HepG2 (cell line): ENCODE measurements around the gene VPS18.

ENCODE experiments used
- EHMT2 ChIP-seq: fragments of 200-600 bp; sonication (generic); IDR thresholded peaks from 2 replicates; pipeline ENCODE4 v1.7.0; 2017; ENCODE audit warnings: antibody characterized with exemption, low read depth, low read length, borderline replicate concordance
- EZH2 ChIP-seq: conservative IDR thresholded peaks from 2 replicates; pipeline ENCODE4 v1.6.1; 2012; ENCODE audit warnings: mild to moderate bottlenecking, low read depth, low read length, moderate library complexity
- HNRNPH1 ChIP-seq: fragments of 200-400 bp; formaldehyde crosslinking; optimal IDR thresholded peaks from 2 replicates; pipeline ENCODE3; 2017; ENCODE audit warnings: mild to moderate bottlenecking, low read depth, low read length
- JUND ChIP-seq: sonication (generic); formaldehyde crosslinking; IDR thresholded peaks from 2 replicates; pipeline ENCODE4 v1.8.0; 2022; ENCODE audit warnings: mild to moderate bottlenecking, missing genetic modification reagents
- POLR2A ChIP-seq, 2 experiments: IDR thresholded peaks; 2 replicates each; pipeline ENCODE4 v1.6.1; 2011; ENCODE audit warnings: low read depth in 2 of 2, low read length in 2 of 2, mild to moderate bottlenecking in 1 of 2, moderate library complexity in 1 of 2; ENCODE audit not compliant: insufficient read depth in 1 of 2
- RAD21 ChIP-seq: fragments of 450-650 bp; formaldehyde crosslinking; IDR thresholded peaks from 2 replicates; pipeline ENCODE4 v1.5.0; 2020; ENCODE audit warnings: mild to moderate bottlenecking
- SMAD9 ChIP-seq: sonication (generic); formaldehyde crosslinking; IDR thresholded peaks from 2 replicates; pipeline ENCODE4 v1.5.1; 2020; ENCODE audit warnings: mild to moderate bottlenecking, missing genetic modification reagents
- YEATS4 ChIP-seq: sonication (generic); formaldehyde crosslinking; IDR thresholded peaks from 2 replicates; pipeline ENCODE4 v1.4.0; 2020; ENCODE audit warnings: missing genetic modification reagents, borderline replicate concordance
- ZBTB20 ChIP-seq: sonication (generic); formaldehyde crosslinking; IDR thresholded peaks from 2 replicates; pipeline ENCODE4 v1.8.1; 2023; ENCODE audit warnings: missing genetic modification reagents, low read depth, mild to moderate bottlenecking, borderline replicate concordance
- ZNF260 ChIP-seq: sonication (generic); formaldehyde crosslinking; IDR thresholded peaks from 2 replicates; pipeline ENCODE4 v1.4.0; 2020; ENCODE audit warnings: missing genetic modification reagents, low read depth, mild to moderate bottlenecking, borderline replicate concordance
- TF ChIP-seq, protein P1 (sequence below): sonication (generic); formaldehyde crosslinking; conservative IDR thresholded peaks from 2 replicates; pipeline ENCODE4 v1.4.0; 2020; ENCODE audit warnings: missing genetic modification reagents
- TF ChIP-seq, protein P2 (sequence below): sonication (generic); formaldehyde crosslinking; conservative IDR thresholded peaks from 2 replicates; pipeline ENCODE4 v1.8.0; 2022; ENCODE audit warnings: missing genetic modification reagents
- TF ChIP-seq, protein P3 (sequence below): sonication (generic); formaldehyde crosslinking; IDR thresholded peaks from 2 replicates; pipeline ENCODE4 v1.9.0; 2022; ENCODE audit warnings: missing genetic modification reagents, mild to moderate bottlenecking, borderline replicate concordance
- TF ChIP-seq, protein P4 (sequence below), 2 experiments: IDR thresholded peaks; 2 replicates each; pipeline ENCODE4 v1.6.1; 2011 to 2012; ENCODE audit warnings: low read length in 2 of 2, borderline replicate concordance in 1 of 2, low read depth in 1 of 2, mild to moderate bottlenecking in 1 of 2, moderate library complexity in 1 of 2

DNA sequence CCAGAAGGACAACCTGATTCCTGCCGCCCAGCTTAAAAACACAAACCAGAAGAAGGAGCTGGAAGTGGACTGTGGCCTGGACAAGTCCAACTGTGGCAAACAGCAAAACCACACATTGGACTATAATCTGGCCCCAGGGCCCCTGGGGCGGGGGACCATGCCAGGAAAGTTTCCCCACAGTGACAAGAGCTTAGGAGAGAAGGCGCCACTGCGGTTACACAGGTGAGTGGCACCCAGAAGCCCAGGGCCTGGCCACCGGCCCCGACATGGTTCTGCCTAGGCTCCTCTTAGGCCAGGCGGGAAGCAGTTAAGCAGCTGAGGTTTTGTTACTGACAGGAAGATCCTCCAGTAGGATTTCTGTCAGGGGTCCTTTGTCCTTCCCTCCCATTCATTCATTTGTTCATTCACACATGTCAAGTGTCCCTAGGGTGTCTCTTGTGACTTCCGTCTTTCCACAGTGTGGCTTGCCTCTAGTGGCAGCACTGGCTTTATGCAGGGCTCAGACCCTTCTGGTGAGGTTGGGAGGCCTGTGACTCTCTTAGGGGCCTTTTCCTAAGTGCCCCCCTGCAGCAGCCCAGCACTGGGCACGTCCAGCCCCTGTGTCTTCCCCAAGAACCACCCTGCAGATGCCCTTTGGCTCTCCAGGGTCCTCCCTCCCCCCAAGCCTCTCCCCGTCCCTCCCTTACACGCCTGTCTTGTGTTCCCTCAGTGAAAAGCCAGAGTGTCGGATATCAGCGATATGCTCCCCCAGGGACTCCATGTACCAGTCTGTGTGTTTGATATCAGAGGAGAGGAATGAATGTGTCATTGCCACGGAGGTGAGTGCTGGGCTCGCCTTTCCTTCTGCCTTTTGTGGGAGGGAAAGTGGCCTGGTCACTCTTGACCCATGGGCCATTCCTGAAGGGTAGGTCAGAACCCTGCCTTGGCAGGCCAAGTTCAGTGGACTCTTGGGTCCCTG is 42.7 kb downstream of the VPS18 start:
- TF ChIP-seq ZBTB20 (no peak), YEATS4 (no peak), SMAD9 (CRISPR knock-in tag) (no peak), ZNF260 (CRISPR knock-in tag) (no peak), EHMT2 (no peak), HNRNPH1 (no peak), POLR2A (IDR thresholded peaks at IDR 0.05; ENCODE audit: insufficient read depth in 1 of 2, low read depth in 2 of 2, low read length in 2 of 2) (no peak), EZH2 (no peak), JUND (CRISPR knock-in tag) (no peak), RAD21 (no peak)
- TF ChIP-seq, protein P1, sequence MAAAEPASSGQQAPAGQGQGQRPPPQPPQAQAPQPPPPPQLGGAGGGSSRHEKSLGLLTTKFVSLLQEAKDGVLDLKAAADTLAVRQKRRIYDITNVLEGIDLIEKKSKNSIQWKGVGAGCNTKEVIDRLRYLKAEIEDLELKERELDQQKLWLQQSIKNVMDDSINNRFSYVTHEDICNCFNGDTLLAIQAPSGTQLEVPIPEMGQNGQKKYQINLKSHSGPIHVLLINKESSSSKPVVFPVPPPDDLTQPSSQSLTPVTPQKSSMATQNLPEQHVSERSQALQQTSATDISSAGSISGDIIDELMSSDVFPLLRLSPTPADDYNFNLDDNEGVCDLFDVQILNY = no peak
- TF ChIP-seq, protein P2, sequence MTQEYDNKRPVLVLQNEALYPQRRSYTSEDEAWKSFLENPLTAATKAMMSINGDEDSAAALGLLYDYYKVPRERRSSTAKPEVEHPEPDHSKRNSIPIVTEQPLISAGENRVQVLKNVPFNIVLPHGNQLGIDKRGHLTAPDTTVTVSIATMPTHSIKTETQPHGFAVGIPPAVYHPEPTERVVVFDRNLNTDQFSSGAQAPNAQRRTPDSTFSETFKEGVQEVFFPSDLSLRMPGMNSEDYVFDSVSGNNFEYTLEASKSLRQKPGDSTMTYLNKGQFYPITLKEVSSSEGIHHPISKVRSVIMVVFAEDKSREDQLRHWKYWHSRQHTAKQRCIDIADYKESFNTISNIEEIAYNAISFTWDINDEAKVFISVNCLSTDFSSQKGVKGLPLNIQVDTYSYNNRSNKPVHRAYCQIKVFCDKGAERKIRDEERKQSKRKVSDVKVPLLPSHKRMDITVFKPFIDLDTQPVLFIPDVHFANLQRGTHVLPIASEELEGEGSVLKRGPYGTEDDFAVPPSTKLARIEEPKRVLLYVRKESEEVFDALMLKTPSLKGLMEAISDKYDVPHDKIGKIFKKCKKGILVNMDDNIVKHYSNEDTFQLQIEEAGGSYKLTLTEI (CRISPR knock-in tag) = no peak
- TF ChIP-seq, protein P3, sequence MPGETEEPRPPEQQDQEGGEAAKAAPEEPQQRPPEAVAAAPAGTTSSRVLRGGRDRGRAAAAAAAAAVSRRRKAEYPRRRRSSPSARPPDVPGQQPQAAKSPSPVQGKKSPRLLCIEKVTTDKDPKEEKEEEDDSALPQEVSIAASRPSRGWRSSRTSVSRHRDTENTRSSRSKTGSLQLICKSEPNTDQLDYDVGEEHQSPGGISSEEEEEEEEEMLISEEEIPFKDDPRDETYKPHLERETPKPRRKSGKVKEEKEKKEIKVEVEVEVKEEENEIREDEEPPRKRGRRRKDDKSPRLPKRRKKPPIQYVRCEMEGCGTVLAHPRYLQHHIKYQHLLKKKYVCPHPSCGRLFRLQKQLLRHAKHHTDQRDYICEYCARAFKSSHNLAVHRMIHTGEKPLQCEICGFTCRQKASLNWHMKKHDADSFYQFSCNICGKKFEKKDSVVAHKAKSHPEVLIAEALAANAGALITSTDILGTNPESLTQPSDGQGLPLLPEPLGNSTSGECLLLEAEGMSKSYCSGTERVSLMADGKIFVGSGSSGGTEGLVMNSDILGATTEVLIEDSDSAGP (CRISPR knock-in tag) = no peak
- TF ChIP-seq, protein P4, sequence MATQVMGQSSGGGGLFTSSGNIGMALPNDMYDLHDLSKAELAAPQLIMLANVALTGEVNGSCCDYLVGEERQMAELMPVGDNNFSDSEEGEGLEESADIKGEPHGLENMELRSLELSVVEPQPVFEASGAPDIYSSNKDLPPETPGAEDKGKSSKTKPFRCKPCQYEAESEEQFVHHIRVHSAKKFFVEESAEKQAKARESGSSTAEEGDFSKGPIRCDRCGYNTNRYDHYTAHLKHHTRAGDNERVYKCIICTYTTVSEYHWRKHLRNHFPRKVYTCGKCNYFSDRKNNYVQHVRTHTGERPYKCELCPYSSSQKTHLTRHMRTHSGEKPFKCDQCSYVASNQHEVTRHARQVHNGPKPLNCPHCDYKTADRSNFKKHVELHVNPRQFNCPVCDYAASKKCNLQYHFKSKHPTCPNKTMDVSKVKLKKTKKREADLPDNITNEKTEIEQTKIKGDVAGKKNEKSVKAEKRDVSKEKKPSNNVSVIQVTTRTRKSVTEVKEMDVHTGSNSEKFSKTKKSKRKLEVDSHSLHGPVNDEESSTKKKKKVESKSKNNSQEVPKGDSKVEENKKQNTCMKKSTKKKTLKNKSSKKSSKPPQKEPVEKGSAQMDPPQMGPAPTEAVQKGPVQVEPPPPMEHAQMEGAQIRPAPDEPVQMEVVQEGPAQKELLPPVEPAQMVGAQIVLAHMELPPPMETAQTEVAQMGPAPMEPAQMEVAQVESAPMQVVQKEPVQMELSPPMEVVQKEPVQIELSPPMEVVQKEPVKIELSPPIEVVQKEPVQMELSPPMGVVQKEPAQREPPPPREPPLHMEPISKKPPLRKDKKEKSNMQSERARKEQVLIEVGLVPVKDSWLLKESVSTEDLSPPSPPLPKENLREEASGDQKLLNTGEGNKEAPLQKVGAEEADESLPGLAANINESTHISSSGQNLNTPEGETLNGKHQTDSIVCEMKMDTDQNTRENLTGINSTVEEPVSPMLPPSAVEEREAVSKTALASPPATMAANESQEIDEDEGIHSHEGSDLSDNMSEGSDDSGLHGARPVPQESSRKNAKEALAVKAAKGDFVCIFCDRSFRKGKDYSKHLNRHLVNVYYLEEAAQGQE (IDR thresholded peaks at IDR 0.05; ENCODE audit: borderline replicate concordance in 1 of 2, low read depth in 1 of 2, low read length in 2 of 2) = no peak
